ENCODE results near the gene KRT2.
A peak's percentile ranks its signal among the peaks of the same experiment; 100 is the strongest.

Gene KRT2

GRCh38 chr12:52651726-52652261 lies at the start of gene KRT2:
Gene KRT2 (minus strand): TSS chr12:52652211. CDS start chr12:52652142, 69 bp downstream.
- no peak for DNase-seq

GRCh38 chr12:52701281-52701680 lies 49.3 kb upstream of the KRT2 start:
- no peak for DNase-seq

GRCh38 chr12:52699960-52700359 lies 47.9 kb upstream of the KRT2 start:
- no peak for DNase-seq

- DNase-seq = no peak
These were observed 47.4 kb upstream of the KRT2 start for GRCh38 chr12:52699373-52699772.

GRCh38 chr12:52698651-52699340 lies 46.8 kb upstream of the KRT2 start:
- DNase-seq = no peak

- no peak for DNase-seq
These were observed 45.1 kb upstream of the KRT2 start for GRCh38 chr12:52697058-52697582.

- no peak for DNase-seq
These were observed 44.6 kb upstream of the KRT2 start for GRCh38 chr12:52696588-52696987.

- DNase-seq = no peak
These were observed 43.0 kb upstream of the KRT2 start for GRCh38 chr12:52695039-52695438.

GRCh38 chr12:52694151-52694550 lies 42.1 kb upstream of the KRT2 start:
- DNase-seq = no peak

- no peak for DNase-seq
These were observed 41.2 kb upstream of the KRT2 start for GRCh38 chr12:52693261-52693660.

- DNase-seq = no peak
These were observed 40.2 kb upstream of the KRT2 start for GRCh38 chr12:52692254-52692653.

GRCh38 chr12:52691841-52692150 lies 39.8 kb upstream of the KRT2 start:
- peak in 1 of 2 experiments; percentile 25 for DNase-seq

GRCh38 chr12:52691076-52691840 lies 39.2 kb upstream of the KRT2 start:
- DNase-seq = peak in 1 of 2 experiments; percentile 63

- DNase-seq = peak in 1 of 2 experiments; percentile 25
These were observed 38.5 kb upstream of the KRT2 start for GRCh38 chr12:52690351-52691075.

- DNase-seq = no peak
These were observed 37.9 kb upstream of the KRT2 start for GRCh38 chr12:52689936-52690335.

- DNase-seq = no peak
These were observed 37.2 kb upstream of the KRT2 start for GRCh38 chr12:52689239-52689638.

GRCh38 chr12:52688481-52688880 lies 36.5 kb upstream of the KRT2 start:
- DNase-seq = no peak

- DNase-seq = no peak
These were observed 35.7 kb upstream of the KRT2 start for GRCh38 chr12:52687497-52688385.

- no peak for DNase-seq
These were observed 34.9 kb upstream of the KRT2 start for GRCh38 chr12:52686756-52687487.

GRCh38 chr12:52686063-52686462 lies 34.1 kb upstream of the KRT2 start:
- no peak for DNase-seq

- no peak for DNase-seq
These were observed 33.4 kb upstream of the KRT2 start for GRCh38 chr12:52685406-52685890.
